Measurements from ENCODE around the gene EVA1B.

The EVA1B gene, protein sequence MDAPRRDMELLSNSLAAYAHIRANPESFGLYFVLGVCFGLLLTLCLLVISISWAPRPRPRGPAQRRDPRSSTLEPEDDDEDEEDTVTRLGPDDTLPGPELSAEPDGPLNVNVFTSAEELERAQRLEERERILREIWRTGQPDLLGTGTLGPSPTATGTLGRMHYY

DNA sequence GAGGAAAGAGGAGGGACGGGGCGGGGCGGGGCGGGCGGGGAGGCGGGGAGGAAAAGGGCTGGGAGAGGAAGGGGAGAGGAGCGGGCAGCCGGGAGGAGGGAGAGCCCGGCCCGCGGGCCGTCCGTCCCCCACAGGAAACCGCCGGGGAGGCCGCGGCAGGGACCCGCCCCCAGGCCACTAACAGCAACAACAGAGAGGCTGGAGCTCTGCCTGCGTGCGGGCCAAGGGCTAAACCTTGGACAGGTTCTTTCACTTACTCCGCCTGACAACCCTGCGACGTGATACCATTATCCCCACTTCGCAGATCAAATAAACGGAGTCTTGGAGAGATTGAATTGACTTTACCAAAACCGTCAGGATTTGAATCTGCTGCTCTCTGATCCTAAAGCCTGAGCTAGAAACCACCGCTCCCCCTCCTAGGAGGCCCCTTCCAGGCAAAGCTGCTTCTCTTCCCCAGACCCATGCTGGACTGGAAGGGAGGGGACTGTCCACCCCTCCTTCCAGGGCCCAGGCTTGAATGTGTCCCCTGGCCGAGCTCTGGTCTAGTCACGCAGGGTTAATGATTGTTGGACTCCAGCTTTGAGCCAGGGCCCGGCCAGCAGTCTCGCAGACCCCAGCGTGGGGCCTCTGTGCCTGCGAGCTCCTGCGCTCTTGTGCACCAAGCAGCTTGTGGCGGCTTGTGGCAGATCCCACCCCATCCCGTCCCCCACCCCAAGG, at the start of gene EVA1B:
TSS of gene EVA1B (minus strand) at position 10 of the 717 bp plus-strand sequence. CDS start 608 bp downstream, outside the sequence.
- DNase-seq (ENCODE audit: low read depth) = peak; percentile 62

DNA sequence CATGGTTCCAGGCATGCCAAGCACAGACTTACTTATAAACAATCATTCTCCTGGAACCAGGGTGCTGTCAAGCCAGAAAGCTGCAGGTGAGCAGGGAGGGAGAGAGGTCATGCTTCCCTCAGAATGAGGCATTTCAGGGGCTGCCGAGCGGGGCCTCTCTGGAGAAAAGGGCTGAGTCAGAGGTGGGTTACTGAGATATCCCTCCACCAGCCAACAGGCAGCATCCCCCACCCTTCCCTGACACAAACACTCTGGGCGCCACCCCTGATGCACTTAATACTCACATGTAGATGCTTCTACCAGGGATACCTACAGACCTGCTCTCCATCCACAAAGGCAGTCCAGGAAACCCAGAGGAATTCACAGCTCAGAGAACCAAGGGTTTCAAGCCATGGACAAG, 49.2 kb upstream of the EVA1B start:
- DNase-seq (ENCODE audit: low read depth) = no peak

DNA sequence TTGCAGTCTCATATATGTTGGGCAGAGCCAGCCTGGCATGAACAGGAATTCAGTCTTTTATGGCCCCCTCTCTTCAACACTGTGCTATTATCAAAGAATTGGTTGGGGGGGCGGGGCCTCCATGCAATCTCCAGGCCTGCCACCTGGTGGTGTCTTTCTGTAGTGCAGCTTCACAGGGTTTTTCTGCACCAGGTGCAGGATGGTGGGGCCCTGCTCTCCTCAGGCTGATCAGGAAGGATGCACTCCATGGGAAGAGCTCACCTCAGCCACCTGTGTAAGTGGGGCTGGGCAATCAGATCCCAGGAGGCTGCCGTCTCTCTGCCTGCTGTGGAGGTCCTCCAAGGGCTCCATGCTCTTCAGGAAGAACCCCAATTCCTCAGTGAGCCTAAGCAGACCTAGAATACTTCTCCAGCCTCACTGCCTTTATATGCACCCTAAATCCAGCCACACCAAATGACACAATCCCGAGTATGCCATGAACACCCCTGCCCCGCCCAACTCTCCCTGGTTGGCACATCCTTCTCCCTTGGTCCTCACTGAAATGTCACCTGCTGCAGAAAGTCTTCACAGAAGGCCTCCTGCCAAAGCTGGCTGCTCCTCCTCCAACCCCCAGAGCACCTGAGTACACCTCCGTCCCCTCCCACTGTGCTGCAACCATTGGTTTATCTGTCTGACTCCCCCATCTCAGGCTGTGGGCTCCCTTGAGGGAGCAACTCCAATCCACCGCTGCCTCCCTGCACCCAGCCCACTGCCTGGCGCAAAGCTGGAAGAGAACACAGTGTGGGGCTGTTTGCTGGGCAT, 45.8 kb upstream of the EVA1B start:
- DNase-seq (ENCODE audit: low read depth) = no peak

DNA sequence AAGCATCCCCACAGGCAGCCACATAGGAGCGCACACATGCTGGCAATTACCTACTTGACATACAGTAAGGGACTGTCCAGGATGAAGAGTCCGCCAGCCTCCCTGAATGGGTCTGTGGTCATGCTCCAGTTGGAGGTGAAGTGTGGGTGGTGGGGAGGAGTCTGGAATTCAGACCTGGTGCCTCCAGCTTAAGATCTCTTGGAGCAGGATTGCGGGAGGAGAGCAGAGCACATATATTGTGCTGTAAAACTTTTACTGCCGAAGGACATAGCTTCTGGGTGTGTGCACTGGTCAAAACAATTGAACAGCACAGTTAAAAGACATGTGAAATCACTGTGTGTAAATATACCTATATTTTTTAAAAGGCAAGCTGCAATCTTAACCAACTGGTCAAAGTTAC, 44.4 kb upstream of the EVA1B start:
- no peak for DNase-seq (ENCODE audit: low read depth)

DNA sequence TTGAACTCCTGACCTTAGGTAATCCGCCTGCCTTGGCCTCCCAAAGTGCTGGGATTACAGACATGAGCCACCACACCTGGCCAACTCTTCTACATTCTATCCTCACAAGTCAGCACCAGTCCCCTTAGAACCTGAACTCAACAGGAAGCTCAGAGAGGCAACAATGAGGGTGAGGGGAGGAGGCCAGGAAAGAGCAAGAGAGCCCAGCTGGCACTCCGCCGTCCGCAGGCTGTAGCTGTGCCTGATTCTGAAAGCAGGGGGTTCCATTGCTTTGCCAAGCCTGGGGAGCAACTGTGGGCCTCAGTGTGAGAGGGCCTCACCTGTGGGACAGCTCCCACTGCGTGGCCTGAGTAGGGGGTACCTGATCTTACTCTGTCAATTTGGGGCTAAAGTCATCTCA, 43.6 kb upstream of the EVA1B start:
- no peak for DNase-seq (ENCODE audit: low read depth)

DNA sequence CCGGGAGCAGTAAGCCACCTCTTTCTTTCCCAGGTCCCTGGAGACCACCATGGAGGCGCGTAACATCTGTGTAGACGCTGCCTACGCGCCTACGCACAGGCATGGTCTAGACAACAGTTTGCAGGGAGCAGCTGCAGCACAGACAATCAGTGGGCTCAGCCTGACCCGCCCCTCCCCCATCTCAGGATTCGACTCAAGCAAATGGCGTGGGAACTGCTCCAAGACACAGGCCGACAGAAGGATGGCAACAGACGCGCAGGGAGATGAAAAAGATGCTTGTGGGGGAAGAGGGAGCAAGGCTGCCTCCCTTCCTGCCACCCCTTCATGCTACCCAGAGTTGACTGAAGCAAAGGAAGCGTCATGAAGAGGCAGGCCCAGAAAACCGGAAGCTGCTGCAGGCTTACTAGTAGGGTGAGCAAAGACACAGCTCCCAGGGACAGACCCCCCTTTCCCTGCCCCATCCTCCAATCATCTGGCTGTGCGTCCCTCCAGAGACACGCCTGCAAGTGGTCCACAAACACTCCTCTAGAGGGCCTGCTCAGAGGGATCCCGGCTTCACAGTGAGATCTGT, 42.7 kb upstream of the EVA1B start:
- DNase-seq (ENCODE audit: low read depth) = no peak

DNA sequence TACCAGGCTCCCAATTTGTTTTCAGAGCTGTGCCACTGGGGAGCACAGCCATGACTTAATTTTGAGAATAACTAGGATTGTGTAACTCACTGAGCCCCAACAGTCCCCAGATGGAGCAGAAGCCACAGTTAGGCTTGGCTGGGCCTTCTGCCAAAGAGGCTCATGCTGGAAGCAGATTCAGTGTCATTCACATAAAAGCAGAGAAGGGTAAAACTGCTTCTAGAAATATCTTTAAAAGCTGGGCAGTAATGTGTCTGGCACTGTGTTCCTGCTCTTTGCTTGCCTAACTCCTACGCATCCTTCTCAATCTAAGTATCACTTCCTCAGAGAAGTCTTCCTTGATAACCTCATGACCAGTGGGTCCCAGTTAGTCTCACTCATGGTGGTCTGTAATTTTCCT, 41.9 kb upstream of the EVA1B start:
- DNase-seq (ENCODE audit: low read depth) = peak; percentile 85

DNA sequence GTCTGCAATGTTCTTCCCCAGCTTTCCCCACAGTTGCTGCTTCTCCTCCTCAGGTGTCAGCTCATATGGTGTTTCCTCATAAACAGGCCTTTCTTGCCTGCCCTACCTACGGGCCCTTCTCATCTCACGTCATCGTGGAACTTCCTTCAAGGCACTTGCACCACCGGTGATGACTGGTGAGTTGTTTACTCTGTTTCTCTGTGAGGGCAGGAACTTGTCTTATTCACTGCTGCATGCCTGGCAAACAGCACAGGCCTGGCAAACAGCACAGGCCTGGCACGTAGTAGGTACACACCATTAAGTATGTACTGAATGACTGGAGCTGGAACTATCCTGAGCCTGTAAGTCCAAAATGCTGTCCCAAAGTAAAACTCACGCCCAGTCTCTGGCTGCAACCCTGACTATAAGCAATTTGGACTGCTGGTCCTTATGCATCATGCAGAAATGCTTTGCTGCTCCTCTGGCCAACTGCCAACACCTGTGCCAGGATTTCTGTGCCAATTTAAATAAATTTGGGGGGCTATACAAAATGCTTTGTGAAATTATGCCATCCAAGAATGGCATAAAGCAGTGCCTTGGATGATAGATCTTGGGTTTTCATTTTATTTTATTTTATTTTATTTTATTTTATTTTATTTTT, 36.6 kb upstream of the EVA1B start:
- no peak for DNase-seq (ENCODE audit: low read depth)

DNA sequence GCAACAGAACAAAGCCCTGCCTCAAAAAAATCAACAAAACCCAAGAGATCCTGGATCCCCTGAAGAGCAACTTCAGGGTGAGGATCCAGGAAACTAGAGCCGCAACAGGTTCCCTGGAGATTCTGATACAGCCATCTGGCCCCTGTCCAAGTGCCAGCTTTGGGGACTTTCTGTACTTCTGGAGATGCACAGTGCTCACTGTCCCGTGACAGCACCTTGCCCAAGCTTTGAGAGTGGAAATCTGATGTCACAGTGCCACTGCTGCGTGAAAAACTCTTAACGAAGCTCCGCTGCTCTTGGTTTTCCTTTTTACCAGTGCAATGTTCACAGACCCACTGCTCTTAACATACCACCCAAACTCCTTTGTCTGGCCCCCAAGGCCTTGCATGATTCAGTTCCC, 35.9 kb upstream of the EVA1B start:
- DNase-seq (ENCODE audit: low read depth) = no peak

DNA sequence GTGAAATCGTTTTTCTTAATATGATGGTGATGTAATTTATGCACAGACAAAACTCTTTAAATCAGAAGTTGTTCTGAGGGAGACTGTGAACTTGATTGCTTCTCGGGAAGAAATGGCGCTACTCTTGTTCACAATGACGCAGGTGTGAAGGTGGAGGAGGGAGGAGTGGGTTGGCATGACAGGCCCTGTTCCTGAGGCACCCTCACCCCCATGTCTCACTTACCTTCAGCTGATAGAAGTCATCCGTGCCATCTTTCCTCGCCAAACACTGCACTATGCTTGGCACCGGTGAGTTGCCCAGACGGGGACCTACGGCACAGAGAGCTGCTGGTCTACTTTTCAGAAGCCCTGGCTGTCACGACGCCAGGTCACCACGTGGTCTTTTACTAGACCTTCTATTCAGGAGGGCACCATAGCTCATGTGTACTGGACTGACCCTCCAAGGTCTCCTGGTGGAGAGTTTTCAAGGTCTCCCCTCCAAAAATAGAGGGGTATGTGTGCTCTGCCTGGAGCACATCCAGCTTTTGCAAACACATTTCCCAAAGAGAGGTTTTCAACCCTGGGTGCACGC, 35.2 kb upstream of the EVA1B start:
- DNase-seq (ENCODE audit: low read depth) = no peak

DNA sequence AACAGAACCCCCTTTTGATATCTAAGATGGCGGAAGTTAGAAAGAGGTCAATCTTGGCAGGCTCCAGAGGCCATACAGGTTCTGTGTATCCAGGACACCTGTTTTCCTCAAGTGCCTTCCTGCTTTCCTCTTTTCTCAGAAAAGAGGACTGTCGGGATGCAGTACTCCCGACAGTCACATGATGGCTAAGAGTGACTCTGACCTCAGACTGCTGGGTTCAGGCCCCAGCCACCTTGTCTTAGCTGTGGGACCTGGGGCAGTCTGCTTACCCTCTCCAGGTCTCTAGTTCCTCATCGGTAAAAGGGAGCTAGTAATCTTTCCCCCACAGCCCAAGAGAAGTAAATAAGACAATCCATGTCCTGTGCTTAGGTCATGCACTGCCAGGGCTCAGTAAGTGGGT, 32.4 kb upstream of the EVA1B start:
- DNase-seq (ENCODE audit: low read depth) = no peak

DNA sequence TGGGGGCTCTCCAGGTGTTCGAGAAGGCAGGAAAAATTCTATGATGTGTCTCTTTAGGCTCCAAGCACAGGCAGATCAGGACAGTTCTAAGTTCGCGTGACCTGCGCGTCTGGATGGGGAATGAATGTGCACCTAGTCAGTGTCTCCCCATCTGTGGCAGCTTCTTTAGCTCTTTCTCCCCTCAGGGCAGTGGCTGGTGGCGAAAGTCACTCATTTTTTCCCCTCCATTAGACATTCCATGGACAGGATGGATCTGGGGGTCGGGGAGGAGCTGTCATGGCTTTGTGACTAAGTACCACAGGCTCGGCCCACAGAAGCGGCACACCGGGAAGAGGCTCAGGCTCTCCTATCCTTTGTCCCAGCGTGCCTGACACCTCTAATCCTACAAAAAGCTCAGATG, 31.0 kb upstream of the EVA1B start:
- DNase-seq (ENCODE audit: low read depth) = no peak

DNA sequence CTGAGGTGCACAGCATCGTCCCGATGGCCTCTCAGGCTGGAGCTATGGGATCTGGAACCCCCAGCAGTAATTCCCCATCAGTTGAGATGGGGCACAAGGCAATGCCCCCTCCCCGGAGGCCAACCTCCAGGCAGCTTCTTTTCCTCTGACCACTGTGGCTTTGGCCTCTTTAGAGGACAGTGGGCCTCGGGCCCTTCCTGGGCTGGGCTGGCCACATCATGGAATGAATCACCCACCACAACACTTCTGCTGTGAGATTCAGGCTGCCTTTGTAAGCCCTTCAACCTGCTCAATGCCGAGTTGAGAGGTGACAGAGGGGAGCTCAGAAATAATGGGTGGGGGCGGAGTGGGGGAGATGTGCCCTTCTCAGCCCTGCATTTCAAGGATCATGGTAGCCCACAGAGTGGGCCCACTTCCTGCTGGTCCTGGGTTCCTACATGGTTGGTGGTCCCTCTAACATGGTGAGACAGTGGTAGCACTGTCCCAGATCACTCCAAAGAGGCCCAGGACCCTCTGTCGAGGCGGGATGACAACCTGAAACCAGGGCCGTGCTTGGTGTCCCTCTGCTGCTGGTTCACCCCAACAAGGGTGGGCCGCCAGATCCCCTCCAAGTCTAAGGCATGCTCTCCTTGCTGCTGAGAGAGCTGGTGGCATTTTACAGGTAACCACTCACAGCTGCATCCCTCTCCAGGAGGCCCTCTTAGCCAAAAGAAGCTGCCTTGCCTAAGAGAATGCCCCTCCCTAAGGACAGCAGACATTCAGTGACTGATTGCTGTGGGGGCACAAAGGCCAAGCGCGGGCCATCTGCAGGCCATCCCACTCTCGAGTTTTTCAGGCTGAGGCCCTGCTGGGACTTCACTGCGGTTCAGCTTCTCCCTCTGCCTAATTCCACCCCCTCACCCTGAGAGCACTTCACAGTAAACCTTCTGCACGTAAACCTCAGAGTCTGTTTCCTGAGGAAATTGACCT, 29.7 kb upstream of the EVA1B start:
- peak; percentile 51 for DNase-seq (ENCODE audit: low read depth)

DNA sequence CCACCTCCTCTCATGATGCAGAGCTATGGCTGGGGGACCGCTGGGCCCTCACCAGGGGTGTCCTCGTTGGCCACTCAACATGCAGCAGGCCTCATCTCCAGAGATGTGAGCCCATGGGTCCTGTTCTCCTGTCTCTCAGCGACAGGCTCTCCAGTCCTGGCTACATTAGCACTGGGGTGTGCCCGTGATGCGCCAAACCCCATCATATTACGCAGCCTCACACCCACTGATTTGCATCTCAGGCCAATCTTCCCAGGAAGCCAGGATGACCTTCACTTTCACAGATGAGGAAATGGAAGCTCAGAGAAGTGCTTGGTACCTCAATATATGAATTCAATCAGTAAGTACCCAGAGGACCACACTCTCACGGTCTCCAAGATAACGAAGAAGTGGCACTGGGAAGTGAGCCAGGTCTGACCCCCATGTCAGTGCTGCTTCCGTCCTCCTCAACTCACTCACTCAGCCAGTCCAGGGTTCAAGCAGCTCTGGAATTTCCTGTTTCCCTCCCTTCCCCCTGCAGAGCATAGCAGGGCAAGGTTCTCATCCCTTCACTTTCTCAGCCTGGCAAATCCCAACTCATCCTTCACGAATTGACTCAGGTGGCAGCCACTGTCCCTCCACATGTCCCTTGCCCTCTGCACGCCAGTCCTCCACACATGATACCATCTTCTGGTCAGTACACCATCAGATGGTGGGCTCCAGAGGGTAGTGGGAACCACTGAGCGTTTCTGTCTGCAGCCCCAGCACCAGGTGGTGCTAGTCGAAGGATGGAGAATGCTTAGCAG, 28.9 kb upstream of the EVA1B start:
- no peak for DNase-seq (ENCODE audit: low read depth)

DNA sequence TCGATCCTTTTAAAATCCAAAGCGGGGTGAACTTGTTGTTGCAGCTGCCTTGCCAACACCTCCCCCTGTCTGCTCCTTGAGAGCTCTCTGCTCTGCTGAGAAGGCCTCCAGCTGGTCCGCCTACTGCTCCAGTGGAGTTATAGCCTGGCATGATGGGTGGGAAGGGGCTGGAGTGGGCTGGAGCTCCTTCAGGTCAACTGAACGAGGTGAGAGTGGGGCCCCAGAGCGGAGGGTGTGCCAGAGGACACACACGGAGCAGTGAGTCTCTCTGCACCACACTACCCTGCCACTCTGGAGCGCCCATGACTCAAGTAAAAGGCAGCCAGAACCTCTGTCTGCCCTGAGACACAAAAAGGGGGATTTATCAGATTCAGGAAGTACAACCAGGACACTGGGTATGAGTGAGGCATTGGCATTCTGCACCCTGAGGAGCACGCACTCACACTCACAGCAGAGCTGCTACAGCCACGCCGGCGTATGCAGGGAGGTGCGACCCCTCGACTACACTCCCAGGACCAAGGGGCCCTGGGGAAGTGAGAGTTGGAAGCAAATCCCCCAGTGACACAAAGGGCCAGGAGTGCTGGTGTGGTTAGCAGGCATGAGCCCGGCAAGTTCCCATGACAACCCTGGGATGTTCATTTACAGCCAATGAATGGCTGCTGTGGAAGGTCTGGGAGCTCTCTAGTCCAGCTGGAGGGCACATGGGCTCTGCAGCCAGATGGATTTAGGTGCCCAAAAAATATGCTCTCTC, 28.0 kb upstream of the EVA1B start:
- DNase-seq (ENCODE audit: low read depth) = peak; percentile 78

DNA sequence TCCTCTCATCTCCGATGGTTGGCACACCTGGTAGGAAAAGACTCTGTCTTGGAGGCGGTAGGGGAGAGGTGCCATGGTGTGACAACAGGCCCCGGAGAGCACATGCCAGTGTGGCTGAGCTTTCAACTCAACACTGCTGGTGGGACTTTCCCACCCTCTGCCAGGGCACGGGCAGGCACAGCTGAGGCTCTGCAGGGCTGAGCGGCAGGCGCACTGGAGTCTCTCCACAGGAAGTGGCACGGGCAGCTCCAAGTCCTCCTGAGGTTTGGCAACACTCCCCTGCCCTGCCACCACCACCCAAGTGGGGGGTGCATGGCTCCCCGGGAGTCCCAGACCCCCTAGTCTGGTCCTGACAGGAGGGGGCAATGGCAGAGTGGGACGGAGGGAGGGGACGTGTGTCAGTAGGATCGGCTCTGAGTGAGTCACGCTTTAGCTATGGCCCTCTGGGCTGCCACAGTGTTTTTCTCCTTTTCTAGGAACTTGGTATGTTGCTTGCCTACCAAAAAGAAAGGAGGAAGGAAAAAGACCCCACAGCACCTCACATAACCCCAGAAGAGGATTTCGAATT, 27.3 kb upstream of the EVA1B start:
- peak; percentile 47 for DNase-seq (ENCODE audit: low read depth)

DNA sequence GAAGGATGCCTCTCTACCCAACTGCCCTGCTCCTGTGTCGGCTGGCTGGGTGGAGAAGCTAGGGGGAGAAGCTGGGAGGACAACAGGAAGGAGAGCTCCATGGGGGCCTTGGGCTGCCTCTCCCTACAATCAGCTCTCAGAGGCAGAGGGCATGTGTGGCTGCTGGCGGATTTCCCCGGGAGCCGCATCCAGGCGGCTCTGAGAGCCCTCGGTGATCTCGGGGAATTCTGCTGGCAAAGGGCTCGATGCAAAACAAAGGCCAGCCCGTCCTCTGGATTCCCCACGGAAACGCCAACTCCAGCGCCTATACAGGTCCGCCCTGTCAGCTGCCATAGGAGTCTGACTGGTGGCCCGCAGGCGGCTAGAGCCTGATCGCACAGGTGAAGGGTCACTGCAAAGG, 26.4 kb upstream of the EVA1B start:
- DNase-seq (ENCODE audit: low read depth) = no peak

DNA sequence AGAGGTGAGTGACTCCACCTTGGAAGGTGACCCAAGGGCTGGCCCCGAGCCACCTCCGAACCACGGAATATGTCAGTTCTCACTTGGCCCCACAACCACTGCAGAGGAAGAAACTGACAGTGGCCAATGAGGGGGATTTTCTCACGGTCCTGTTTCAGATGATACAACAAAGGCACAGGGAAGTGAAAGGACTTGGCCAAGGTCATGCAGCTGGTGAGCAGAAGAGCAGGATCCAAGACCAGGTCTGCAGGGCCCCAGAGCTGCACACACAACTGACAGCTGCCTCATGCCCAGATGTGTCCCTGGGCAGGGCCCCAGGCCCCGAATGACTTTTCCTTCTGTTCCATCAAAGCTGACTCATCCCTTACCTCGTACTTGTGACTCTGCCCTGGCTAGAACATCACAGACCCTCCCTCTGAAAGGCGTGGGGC, 25.8 kb upstream of the EVA1B start:
- DNase-seq (ENCODE audit: low read depth) = no peak

Measured in stromal cell of bone marrow (primary cell).